Islet precursor cell (in vitro differentiated cells): ENCODE results near the gene WNT11.

Experiments used
- DNase-seq: peaks from one replicate; pipeline ENCODE4 v3.0.0-alpha.2; 2018

Gene WNT11

GRCh38 chr11:76151556-76152085 is 54.7 kb downstream of the WNT11 start:
- DNase-seq, result no peak

DNA sequence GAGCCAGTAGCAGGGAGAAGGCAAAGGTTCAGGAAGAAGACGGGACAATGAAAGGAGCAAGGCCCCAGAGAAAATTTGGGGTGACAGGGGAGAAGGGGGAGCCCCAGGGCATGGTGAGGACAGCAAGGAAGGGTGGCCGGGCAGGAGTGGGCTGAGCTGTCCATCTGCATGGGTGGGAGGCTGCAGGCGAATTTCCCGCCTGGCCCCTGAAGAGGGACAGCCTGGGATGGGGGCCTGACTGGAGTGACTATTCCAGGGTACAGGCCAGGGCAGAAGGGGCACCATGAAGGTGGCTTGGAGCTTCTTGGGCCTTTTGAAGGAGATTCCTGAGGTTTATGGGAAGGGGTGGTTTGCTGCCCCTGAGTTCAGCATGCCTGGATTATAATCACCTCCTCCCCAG is 56.2 kb downstream of the WNT11 start:
- no peak for DNase-seq

- DNase-seq, result no peak
These were observed 56.6 kb downstream of the WNT11 start for GRCh38 chr11:76149713-76150112.

- DNase-seq, result no peak
These were observed 57.2 kb downstream of the WNT11 start for GRCh38 chr11:76148941-76149613.

GRCh38 chr11:76148231-76148630 is 58.1 kb downstream of the WNT11 start:
- no peak for DNase-seq

GRCh38 chr11:76147106-76147740 is 59.1 kb downstream of the WNT11 start:
- no peak for DNase-seq

DNA sequence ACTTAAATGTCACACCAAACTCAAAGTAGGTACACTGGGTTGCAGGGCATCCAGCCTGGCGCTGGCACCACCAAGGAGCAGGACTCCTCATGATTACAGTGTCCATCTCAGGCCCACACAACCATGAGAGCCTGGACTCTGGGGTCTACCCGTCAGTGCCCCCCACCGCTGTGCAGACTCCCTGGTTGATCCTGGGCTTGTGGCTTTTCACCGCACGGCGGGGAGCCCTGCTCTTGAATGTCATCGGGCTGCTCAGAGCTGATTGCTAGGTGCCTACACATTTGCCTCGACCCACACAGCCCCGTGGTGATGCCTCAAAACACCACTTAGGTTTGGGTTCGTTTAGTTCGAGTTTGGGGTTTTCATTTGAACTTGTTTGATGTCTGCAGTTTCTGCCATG is 63.0 kb downstream of the WNT11 start:
- no peak for DNase-seq

DNA sequence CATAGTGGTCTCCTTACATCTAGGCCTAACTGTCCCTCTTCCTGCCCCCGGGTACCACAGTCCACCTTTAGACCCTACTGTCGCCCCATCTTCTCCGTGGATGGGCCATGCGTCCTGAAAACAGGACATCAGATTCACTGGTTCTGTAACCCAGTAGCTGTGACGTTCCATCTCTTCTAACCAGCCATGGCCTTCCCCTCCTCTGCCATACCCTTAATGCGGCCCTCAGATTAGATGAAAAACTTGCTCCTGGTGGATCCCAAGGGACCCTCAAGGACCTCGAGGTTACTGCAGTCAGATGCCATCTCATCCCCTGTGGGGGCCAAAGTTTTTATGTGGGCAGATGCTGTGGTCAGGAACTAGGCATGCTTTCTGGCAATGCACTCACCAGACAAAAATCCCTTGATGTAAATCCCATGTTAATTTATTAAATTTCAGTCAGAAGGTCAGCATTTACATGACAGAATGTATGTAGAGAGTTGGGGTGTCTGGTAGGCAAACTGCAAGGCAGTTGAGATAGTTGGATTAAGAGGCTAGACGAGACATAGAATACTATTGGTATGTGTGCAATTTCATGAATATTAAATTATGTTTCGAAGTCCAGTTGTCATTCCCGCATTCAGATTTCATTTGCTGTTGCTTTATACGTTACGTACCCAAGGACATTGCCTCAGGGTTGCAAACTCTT is 64.3 kb downstream of the WNT11 start:
- DNase-seq, result peak; percentile 22

DNA sequence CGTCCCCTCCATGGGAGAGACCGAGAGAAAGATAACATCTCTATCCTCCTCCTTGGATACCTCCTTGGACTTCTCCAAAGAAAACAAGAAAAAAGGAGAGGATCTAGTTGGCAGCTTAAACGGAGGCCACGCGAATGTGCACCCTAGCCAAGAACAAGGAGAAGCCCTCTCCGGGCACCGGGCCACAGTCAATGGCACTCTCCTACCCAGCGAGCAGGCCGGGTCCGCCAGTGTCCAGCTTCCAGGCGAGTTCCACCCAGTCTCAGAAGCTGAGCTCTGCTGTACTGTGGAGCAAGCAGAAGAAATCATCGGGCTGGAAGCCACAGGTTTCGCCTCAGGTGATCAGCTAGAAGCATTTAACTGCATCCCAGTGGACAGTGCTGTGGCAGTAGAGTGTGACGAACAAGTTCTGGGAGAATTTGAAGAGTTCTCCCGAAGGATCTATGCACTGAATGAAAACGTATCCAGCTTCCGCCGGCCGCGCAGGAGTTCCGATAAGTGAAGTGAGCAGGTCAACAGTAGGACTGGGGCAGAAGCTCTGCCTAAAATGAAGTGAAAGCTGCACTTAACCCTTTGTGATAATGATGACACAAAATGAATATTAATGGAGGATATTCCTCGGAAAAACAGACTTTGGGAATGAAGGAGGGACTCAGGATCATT is 65.3 kb downstream of the WNT11 start:
- DNase-seq, result peak; percentile 44

DNA sequence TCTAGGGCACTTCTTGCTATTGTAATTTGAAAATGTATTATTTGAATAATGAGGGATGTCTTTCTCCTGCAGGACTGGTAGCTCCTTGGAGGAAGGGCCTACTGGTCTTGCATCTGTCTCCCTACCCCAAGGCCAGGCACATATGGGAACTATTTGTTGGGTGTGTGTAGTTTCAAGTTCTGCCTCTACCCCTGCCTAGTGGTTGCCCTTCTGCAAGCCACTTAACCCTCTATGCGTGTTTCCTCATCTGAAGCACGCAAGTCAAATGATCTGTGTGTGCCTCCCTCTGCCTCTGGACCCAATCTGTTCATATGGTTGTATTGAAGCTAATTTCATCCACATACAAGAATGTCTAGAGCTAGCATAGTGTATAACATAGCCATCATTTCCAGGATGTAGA is 67.0 kb downstream of the WNT11 start:
- DNase-seq, result peak; percentile 42
